ENCODE results near the gene IQCK. TPM values are rescaled to one million over a fixed set of nuclear protein-coding genes. Genes with fewer than 3 reads are reported as not detected.

Gene IQCK
- total RNA-seq, 1 experiment from 2014 or later, result 15.5 TPM

DNA sequence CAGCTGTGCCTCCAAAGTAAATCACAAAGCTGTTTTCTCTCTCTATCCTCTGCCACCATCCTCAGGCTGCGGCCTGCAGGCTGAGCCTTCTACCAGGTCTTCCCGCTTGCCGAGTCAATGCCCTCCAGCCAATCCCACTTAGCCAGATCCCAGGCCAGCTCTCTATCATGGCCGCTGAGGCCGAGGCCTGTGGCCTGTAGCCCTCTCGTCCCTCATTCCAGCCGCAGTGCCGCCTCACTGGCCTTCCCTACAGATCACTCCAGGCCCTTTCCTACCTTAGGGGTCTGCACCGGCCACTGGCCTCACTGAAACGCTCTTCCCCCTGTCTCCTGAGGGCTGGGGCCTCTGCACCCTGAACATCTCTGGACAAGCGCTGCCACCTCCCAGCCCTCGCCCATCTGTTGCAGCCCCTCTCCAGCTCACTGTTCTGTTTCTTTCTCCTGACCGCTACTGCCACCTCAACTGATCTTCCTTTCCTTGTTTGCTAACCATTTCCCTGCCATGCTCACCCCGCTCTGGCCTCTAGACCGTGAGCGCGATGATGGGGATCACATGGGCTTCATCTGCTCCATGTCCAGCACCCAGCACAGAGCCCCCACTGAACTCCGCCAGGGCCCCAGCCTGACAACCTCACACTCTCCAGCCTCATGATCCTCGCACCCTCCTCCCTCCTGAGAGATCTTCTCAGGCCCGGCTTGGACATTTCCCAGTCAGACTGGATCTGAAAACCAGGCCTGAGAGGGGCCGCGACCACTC, 8.5 kb upstream of the IQCK start:
- no peaks in the 10 kb centered on the region for H3K4me1 ChIP-seq (ENCODE audit: control insufficient read depth, insufficient read depth, low read length)
- BruUV-seq (replicated peaks), result TSS peak; percentile 15
- TF ChIP-seq, protein P1, sequence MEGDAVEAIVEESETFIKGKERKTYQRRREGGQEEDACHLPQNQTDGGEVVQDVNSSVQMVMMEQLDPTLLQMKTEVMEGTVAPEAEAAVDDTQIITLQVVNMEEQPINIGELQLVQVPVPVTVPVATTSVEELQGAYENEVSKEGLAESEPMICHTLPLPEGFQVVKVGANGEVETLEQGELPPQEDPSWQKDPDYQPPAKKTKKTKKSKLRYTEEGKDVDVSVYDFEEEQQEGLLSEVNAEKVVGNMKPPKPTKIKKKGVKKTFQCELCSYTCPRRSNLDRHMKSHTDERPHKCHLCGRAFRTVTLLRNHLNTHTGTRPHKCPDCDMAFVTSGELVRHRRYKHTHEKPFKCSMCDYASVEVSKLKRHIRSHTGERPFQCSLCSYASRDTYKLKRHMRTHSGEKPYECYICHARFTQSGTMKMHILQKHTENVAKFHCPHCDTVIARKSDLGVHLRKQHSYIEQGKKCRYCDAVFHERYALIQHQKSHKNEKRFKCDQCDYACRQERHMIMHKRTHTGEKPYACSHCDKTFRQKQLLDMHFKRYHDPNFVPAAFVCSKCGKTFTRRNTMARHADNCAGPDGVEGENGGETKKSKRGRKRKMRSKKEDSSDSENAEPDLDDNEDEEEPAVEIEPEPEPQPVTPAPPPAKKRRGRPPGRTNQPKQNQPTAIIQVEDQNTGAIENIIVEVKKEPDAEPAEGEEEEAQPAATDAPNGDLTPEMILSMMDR (IDR thresholded peaks at IDR 0.05), result no peak
- no peak for TF ChIP-seq POLR2AphosphoS5 (IDR thresholded peaks at IDR 0.05; ENCODE audit: low read depth, low read length)
- TF ChIP-seq REST (IDR thresholded peaks at IDR 0.05; ENCODE audit: insufficient read depth in 1 of 2, low read depth in 2 of 2, low read length in 1 of 2), result no peak
- TF ChIP-seq TCF7L2 (IDR thresholded peaks at IDR 0.05; ENCODE audit: low read depth, low read length), result no peak
- no peak for TF ChIP-seq SIN3A (IDR thresholded peaks at IDR 0.05; ENCODE audit: borderline replicate concordance, insufficient read depth, low read depth, low read length)
- in situ Hi-C loops (cut with HindIII; ENCODE audit: low pct_unique_long_range_greater_than_20kb, low sequenced_read_pairs), result no loop called here
- H3K4me3 ChIP-seq (ENCODE audit: low read depth in 2 of 2, low read length in 2 of 2), result no peak overlapping the region
- no peaks in the 10 kb centered on the region for H3K27me3 ChIP-seq (ENCODE audit: control insufficient read depth, insufficient read depth, low read length)
- intact Hi-C loops (cut with micrococcal nuclease; ENCODE audit: unreplicated experiment), result loop anchor here (5.0 kb wide), 1 partner anchor 178 kb away; no protein-coding TSS in a partner anchor
- peaks cover 8% of the 10 kb centered on the region; the same call in 1 of the 2 replicates for H3K36me3 ChIP-seq (ENCODE audit: control insufficient read depth, insufficient read depth, low read length)
- ChIA-PET POLR2A (no interaction called here), CTCF (no interaction called here)
- no peak for DNase-seq (ENCODE audit: low read depth, low spot score)
- no peak overlapping the region for H3K27ac ChIP-seq (ENCODE audit: low read length)
- no peaks in the 10 kb centered on the region for H3K9me3 ChIP-seq (ENCODE audit: control insufficient read depth, insufficient read depth, low read depth, low read length)
- ATAC-seq, result no peak

DNA sequence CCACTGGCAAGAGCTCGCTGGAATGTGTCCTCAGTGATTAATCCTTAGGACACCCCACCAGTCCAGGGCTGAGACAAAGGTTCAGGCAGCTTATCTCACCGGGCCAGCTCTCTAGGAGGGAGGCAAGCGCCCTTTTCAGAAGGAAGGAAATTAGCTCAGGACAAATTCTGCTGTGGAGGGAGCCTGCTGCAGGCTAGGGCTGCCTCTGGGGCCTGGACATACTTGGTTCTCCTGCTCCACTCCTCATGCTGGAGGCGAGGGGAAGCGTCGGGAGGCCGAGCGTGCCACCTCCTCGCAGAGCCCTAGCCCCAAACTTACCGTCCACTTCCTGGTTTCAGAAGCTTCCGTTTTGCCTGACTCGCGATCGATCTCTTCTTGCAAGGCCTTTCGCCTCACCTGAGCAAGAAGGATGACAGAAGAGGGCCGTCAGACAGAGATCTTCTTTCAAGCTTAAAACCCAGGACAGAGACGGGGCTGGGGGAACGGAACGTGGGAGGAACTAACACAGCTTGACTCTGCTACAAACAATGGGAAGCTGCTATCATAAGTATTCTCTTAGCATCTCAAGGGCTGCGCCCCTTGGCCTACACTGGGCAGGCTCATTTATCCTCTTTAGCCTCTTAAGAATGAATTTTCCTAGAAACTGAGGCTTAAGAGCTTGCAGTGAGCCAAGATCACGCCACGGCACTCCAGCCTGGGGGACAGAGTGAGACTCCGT, 7.7 kb upstream of the IQCK start:
- Histone ChIP-seq H3K9me3 (ENCODE audit: control insufficient read depth, insufficient read depth, low read depth, low read length) (no peaks in the 10 kb centered on the region), H3K36me3 (ENCODE audit: control insufficient read depth, insufficient read depth, low read length) (peaks cover 8% of the 10 kb centered on the region; the same call in 1 of the 2 replicates), H3K4me1 (ENCODE audit: control insufficient read depth, insufficient read depth, low read length) (no peaks in the 10 kb centered on the region), H3K27ac (ENCODE audit: low read length) (no peak overlapping the region), H3K4me3 (ENCODE audit: low read depth in 2 of 2, low read length in 2 of 2) (no peak overlapping the region), H3K27me3 (ENCODE audit: control insufficient read depth, insufficient read depth, low read length) (no peaks in the 10 kb centered on the region)
- ATAC-seq (no peak), DNase-seq (ENCODE audit: low read depth, low spot score) (no peak)
- in situ Hi-C loops (cut with HindIII; ENCODE audit: low pct_unique_long_range_greater_than_20kb, low sequenced_read_pairs), result no loop called here
- TF ChIP-seq, protein P1 (IDR thresholded peaks at IDR 0.05), result no peak
- TF ChIP-seq TCF7L2 (IDR thresholded peaks at IDR 0.05; ENCODE audit: low read depth, low read length) (no peak), POLR2AphosphoS5 (IDR thresholded peaks at IDR 0.05; ENCODE audit: low read depth, low read length) (no peak), SIN3A (IDR thresholded peaks at IDR 0.05; ENCODE audit: borderline replicate concordance, insufficient read depth, low read depth, low read length) (no peak), REST (IDR thresholded peaks at IDR 0.05; ENCODE audit: insufficient read depth in 1 of 2, low read depth in 2 of 2, low read length in 1 of 2) (no peak)
- POLR2A ChIA-PET, result interaction anchor here (0.5 kb wide), 1 partner anchor 9 kb away, joined by 5 read pairs; no protein-coding TSS in a partner anchor
- no TSS peak for BruUV-seq (replicated peaks)
- CTCF ChIA-PET, result interaction anchor here (0.7 kb wide), 1 partner anchor 627 kb away, joined by 6 read pairs; no protein-coding TSS in a partner anchor
- intact Hi-C loops (cut with micrococcal nuclease; ENCODE audit: unreplicated experiment), result no loop called here

All from Panc1 (cell line).